Measurements from ENCODE around the gene CGREF1. TPM values are rescaled to one million over a fixed set of nuclear protein-coding genes. Genes with fewer than 3 reads are reported as not detected.
A peak's percentile ranks its signal among the peaks of the same experiment; 100 is the strongest.

Gene CGREF1
- polyA plus RNA-seq, 1 of the 3 experiments (the other 2 are of a cell fraction), result 18.3 TPM

DNA sequence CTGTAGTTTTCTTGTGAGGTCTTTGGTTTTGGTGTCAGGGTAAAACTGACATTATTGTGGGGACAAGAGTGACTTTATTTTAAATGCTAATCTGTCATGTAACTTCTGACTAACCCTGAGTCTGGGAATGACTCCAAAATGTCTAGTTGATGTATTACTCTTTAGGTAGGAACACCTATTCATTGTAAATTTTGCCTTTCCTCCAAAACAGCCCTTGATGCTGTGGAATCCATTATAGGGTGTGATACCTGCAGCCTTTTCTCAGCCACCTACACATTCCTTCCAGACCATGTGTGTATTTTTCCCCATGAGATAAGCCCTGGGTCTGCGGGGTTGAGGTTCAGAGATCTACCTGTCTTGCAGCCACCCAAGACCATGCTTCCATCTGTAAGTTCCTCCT lies 24.4 kb upstream of the CGREF1 start:
- Histone ChIP-seq H2AFZ (ENCODE audit: low read depth) (no peak overlapping the region), H3K27ac (ENCODE audit: low read depth in 2 of 2, low read length in 1 of 2) (no peak overlapping the region), H3K9me2 (no peaks in the 10 kb centered on the region), H3K9me3 (peaks cover 6% of the 10 kb centered on the region), H3K79me2 (ENCODE audit: insufficient read depth) (no peaks in the 10 kb centered on the region), H3K36me3 (replicated peaks in 1 of 2; ENCODE audit: control insufficient read depth in 1 of 2, insufficient read depth in 2 of 2, low read length in 1 of 2) (no peaks in the 10 kb centered on the region), H3K9ac (no peak overlapping the region), H3F3A (replicated peaks; ENCODE audit: insufficient read depth) (no peaks in the 10 kb centered on the region), H3K4me3 (ENCODE audit: low read depth in 2 of 2, low read length in 1 of 2) (no peak overlapping the region), H3K4me1 (ENCODE audit: control insufficient read depth in 1 of 2, insufficient read depth in 2 of 2, low read depth in 1 of 2, low read length in 1 of 2) (no peaks in the 10 kb centered on the region), H4K20me1 (ENCODE audit: insufficient read depth) (no peaks in the 10 kb centered on the region), H3K4me2 (no peak overlapping the region), H3K27me3 (ENCODE audit: insufficient read depth) (peaks cover 29% of the 10 kb centered on the region; the same call in 1 of the 2 replicates)
- ChIA-PET CTCF (interaction anchor here (1.0 to 1.9 kb wide), 4 partner anchors 9 to 56 kb away, joined by 3 to 5 read pairs (median 4); partner anchors contain the start of genes ABHD1, KHK and PREB), POLR2A (no interaction called here)
- TF ChIP-seq CHD2 (IDR thresholded peaks at IDR 0.05; ENCODE audit: low read length, partially characterized antibody), result no peak
- TF ChIP-seq, protein P1, sequence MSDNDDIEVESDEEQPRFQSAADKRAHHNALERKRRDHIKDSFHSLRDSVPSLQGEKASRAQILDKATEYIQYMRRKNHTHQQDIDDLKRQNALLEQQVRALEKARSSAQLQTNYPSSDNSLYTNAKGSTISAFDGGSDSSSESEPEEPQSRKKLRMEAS (IDR thresholded peaks at IDR 0.05; ENCODE audit: low read depth), result no peak
- TF ChIP-seq USF1 (IDR thresholded peaks at IDR 0.05; ENCODE audit: borderline replicate concordance, low read depth), result no peak
- TF ChIP-seq USF2 (IDR thresholded peaks at IDR 0.05; ENCODE audit: borderline replicate concordance, low read depth, low read length), result no peak
- TF ChIP-seq REST (IDR thresholded peaks at IDR 0.05; ENCODE audit: low read depth, low read length), result no peak
- TF ChIP-seq YY1 (IDR thresholded peaks at IDR 0.05; ENCODE audit: low read depth), result no peak
- TF ChIP-seq SMC3 (IDR thresholded peaks at IDR 0.05; ENCODE audit: low read depth, low read length), result no peak
- TF ChIP-seq PBX3 (IDR thresholded peaks at IDR 0.05), result no peak
- TF ChIP-seq IRF3 (IDR thresholded peaks at IDR 0.05; ENCODE audit: low read depth, low read length), result no peak
- no peak for TF ChIP-seq NFIC (IDR thresholded peaks at IDR 0.05; ENCODE audit: borderline replicate concordance)
- TF ChIP-seq MEF2A (IDR thresholded peaks at IDR 0.05; ENCODE audit: borderline replicate concordance, low read depth), result no peak
- no peak for TF ChIP-seq MXI1 (IDR thresholded peaks at IDR 0.05; ENCODE audit: low read depth, low read length)
- TF ChIP-seq NRF1 (IDR thresholded peaks at IDR 0.05; ENCODE audit: low read depth, low read length), result no peak
- no peak for TF ChIP-seq EZH2phosphoT487 (IDR thresholded peaks at IDR 0.05; ENCODE audit: borderline replicate concordance, low read depth)
- WGBS (ENCODE audit: low lambda C conversion rate), result 63% methylated on average over 1 of the region's 1 CpG
- peak; percentile 6 for DNase-seq

Measured in SK-N-SH (cell line).